HG03558 (cell line): ENCODE data around the gene FZD2.
"Not testable (repeated sequence)": the region's sequence is repeated elsewhere in the genome, so short reads cannot be mapped to it uniquely, and the experiment has no call there.

ENCODE experiments used
- ATAC-seq: cut with Tn5 transposase; IDR thresholded peaks from one replicate; pipeline ENCODE4 v1.9.1; 2021; ENCODE audit warnings: moderate number of reproducible peaks; ENCODE audit not compliant: unreplicated experiment; ENCODE audit errors: extremely low read depth

Gene FZD2

DNA sequence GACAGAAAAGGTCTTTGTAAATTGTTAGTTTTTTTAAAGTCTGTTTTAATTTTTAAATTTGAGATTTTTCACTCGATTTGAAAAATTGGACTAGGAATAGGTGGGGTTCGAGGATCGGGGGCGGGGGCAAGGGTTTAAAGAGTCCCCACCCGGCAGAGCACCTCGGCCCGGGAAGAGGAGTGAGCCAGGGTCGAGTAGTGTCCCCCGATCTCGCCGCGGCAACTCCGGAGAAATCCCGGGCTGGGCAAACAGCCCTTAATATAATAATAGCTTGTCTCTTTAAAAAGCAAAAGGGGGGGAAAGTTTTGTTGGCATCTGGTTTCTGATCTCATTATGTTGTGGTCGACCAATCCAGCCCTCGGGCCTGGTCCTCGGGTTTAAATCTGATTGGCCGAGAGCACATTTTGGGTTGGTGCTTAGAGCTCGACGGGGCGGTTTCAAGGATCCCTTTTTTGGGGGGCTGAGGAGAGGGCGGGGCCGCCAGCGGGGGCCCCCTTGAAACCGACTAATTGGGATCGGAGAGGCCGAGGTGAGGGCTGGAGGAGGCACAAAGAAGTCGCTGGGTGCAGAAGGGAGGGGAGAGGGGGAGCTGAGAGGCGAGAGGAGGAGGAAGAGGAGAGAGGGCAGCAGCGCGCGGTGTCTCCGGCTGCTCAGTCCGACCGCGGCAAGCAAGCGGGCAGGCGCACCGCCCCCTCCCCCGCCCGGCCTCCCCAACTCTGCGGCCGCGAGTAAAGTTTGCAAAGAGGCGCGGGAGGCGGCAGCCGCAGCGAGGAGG, at the start of gene FZD2:
Gene FZD2, plus strand, starts transcription at position 653 of the 775 bp plus-strand sequence. CDS start 205 bp downstream, outside the sequence.
- ATAC-seq = no peak

- not testable (repeated sequence) for ATAC-seq
Observed at GRCh38 chr17:44511241-44512134, 45.8 kb upstream of the FZD2 start.

DNA sequence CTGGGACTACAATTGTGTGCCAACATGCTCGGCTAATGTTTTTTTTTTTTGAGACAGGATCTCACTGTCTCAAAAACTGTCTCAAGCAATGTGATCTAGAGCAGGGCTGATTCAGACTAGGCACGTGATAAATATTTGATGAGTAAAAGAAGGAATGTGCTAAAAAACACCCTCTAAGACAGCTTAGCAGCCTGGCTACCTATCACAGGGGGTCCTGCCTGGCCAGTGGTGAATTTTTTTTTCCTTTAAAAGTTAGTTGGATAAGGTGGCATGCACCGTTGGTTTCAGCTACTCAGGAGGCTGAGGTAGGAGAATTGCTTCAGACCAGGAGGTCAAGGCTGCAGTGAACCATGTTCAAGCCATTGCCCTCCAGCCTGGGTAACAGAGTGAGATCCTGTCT, 39.3 kb upstream of the FZD2 start:
- no peak for ATAC-seq

- no peak for ATAC-seq
Observed at GRCh38 chr17:44522883-44523671, 34.2 kb upstream of the FZD2 start.

DNA sequence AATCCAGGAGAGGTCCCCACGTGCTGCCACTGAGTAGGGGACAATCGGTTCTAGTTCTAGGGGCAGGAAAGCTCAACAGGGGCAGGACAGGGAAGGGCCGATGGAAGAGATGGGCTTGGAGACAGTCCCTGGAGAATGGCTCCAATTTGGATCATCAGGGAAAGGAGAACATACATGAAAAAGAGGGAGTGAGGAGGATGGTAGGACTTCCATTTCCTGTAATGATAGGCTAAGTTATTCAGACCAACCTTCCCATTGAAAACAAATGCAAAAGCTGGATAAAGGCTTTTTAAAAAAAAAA, 33.7 kb upstream of the FZD2 start:
- ATAC-seq = no peak

- no peak for ATAC-seq
Observed at GRCh38 chr17:44527102-44527501, 30.2 kb upstream of the FZD2 start.

- ATAC-seq = no peak
Observed at GRCh38 chr17:44527954-44528353, 29.3 kb upstream of the FZD2 start.

GRCh38 chr17:44529864-44530263, 27.4 kb upstream of the FZD2 start:
- no peak for ATAC-seq

DNA sequence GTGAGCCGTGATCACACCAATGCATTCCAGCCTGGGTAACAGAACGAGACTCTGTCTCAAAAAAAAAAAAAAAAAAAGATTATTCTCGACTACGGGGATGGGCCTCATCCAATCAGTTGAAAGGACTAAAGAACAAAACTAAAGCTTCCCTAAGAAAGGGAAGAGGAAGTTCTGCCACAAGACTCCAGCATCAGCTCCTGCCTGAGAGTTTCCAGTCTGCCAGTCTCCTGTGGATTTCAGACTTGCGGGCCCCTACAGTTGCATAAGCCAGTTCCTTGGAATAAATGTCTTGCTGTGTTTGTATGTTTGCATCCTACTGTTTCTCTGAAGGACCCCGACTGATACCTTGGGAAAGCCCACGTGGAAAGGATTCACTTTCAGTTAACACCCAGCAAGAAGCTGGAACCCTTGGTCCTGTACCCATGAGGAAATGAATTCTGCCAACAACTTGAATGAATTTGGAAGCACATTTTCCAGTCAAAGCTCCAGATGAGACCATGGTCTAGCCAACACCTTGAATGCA, 26.3 kb upstream of the FZD2 start:
- ATAC-seq = no peak

- no peak for ATAC-seq
Observed at GRCh38 chr17:44533533-44534246, 23.6 kb upstream of the FZD2 start.

GRCh38 chr17:44536090-44536953, 21.0 kb upstream of the FZD2 start:
- ATAC-seq = no peak

GRCh38 chr17:44537922-44538321, 19.4 kb upstream of the FZD2 start:
- ATAC-seq = not testable (repeated sequence)

DNA sequence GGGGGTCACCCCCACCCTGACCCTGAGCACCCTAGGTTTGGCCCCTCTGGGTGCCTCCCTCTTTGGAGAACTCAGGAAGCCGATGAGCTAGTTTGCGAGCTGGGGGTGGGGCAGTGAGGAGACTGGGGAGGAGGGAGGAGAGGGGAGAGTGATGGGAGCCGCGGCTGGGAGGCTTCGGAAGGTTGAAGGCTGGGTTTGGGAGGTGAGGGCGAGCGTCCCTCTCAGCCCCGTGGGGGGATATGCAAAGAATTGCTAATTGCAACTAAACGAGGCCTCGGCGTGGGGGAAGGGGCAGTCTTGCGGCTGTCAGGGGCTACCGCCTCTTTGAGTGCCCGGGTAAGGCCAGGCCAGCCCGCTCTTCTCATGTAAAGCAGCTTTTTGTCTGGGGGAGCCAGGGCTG, 17.6 kb upstream of the FZD2 start:
- ATAC-seq = no peak

DNA sequence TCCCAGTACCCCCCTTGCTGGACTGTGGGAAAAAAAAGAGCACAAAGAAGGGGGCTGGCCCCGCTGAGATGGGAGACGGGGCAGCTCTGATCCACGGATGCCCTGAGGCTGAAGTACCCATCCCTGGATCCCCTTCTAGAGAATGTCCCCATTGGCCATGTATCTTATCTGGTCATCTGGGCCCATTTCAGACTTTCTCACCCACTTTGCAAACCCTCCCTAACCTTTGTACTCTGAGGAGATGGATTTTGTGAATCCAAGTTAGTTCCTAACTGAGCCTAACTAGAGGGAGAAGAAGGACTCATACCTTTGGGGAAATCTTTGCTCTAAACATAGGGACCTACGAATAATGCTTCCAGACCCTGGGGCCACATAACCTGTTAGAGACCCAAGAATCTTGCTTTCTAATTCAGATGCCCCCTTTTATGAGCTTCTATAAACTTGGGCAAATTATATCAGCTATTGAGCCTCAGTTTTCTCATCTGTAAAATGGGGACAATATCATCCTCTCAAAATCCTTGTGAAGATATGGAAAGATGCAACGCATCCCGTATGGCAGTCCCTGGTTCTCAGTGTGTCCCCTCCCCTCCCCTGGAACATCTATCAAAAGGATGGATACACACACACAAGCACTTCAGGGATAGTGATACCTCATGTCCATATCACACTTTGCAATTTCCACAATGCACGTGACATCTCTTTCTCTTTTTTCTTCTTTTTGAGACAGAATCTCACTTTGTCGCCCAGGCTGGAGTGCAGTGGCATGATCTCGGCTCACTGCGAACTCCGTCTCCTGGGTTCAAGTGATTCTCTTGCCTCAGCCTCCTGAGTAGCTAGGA, 16.8 kb upstream of the FZD2 start:
- ATAC-seq = no peak

DNA sequence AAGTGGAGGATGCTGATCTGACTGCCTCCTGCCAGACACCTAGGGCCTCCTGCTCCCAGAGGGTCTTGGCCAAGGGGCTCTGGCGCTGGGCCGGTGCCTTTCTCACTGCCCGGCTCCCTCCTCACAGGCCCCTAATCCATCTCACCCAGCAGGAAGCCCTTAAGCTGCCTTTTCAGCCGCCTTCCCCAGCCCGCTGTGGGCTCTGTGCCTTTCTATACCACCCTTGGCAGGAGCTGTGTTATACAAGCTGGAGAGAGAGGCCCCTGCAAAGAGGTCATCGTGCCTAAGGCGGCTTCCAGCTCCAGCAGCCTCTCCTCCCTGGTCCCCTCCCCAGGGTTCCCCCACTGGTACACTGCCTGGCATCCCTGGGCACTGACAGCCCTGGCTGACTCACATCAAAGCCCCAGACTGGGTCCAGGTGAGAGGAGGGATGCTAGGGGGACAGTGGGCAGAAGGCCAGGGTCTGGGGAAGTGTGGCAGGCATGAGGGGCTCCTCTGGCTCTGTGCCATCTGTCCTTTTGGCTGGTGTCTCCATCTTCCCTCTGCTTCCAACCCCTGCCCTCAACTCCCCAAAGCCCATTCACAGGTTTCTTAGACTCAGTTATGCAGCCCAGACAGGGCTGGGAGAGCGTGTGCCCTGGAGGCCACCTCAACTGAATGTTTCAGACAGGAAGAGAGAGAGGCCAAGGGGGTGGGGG, 15.3 kb upstream of the FZD2 start:
- ATAC-seq = no peak

- ATAC-seq = no peak
Observed at GRCh38 chr17:44543213-44543904, 13.9 kb upstream of the FZD2 start.
